Fibroblast of skin of left biceps (primary cell): ENCODE data around the gene SLCO4C1.

Experiments used
- DNase-seq, 2 experiments: peaks; one replicate each; pipeline ENCODE4 v3.0.0-alpha.2; 2013; ENCODE audit warnings: low read depth in 2 of 2

The SLCO4C1 gene

DNA sequence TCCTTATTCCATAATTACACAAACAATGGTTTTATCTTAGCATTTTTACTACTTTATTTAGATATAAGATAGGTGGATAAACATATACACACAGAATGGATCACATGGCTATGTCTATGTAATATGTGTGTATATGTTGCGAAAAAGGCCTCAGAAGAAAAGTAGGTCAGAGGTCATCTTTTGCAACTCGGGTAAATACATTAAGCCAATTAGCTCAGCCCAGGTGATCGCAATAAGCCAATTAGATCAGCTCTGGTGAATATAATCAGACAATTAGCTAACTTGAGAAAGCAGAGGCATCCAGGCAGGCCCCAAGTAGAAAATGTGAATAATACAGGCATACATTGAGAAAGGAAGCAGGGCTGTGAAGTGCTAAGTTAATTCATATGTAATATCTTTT, 24.3 kb downstream of the SLCO4C1 start:
- no peak for DNase-seq

DNA sequence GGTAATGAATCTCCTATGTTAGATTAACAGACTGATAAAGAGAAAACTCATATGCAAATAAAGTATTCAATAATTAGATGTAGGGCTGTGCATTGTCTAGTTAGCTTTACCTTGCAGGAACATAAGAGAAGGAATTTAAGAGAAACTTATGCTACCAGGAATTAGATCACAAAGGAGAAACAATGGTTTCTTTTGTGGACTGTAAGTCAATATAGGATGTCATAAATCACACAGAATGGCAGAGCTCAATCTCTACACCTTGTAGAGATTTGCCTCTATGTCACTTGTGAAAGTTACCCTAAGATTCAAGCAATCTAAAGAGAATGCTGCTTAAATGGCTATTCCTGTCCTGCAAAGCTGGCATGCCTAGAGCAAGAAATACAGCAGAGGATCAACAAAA, 26.0 kb downstream of the SLCO4C1 start:
- no peak for DNase-seq

DNA sequence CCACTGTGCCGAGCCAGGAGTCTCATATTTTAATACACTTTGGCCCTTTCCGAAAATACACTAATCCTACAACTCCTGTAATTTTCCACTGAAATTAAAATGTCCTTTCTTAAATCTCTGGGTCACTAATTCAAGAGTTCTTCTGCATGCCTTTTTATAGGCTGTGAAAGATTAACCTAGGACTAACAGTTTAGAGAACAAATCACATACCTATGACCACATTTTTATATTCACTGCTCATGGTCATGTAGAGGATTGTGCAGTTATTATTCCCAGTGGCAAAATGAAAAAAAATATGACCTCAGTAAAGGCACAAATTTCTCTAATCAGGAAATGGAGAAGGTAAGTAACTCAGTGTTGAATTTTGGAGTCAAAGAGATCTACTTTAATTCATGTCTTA, 33.4 kb downstream of the SLCO4C1 start:
- DNase-seq: no peak

DNA sequence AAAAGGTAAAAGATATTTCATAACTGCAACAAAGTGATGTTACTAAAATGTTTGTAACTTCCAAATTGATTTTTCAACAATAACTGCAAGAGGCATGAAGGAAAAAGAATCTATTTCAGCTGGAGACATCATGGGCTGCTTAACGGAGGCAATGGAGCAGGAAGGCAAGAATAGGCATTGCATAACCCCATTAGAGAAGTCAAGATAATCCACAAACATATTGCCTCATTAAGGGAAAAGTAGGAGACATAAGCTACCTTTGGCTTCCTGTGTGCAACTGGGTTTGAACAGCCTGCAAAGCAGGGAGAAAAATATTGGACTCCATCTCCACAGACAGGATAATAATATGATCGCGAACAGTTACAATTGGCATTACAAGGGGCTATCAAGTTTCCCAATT, 46.7 kb downstream of the SLCO4C1 start:
- no peak for DNase-seq

DNA sequence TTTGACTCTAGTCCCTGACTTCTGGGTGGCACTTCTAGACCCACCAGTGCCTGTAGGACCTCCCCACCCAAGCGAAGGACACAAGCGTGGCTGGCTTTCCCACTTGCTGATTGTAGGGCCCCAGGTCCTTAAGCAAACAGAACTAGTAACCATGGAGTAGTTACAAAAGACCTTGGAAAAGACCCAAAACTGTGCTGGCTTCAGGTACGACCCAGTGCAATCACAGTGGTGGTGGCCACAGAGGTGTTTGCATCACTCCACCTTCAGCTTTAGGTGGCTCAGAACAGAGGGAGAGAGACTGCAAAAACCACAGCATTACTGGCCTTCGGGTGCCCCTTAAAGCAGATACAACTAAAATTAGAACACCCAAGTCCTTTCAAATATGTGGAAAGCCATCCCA, 52.9 kb downstream of the SLCO4C1 start:
- DNase-seq: no peak

DNA sequence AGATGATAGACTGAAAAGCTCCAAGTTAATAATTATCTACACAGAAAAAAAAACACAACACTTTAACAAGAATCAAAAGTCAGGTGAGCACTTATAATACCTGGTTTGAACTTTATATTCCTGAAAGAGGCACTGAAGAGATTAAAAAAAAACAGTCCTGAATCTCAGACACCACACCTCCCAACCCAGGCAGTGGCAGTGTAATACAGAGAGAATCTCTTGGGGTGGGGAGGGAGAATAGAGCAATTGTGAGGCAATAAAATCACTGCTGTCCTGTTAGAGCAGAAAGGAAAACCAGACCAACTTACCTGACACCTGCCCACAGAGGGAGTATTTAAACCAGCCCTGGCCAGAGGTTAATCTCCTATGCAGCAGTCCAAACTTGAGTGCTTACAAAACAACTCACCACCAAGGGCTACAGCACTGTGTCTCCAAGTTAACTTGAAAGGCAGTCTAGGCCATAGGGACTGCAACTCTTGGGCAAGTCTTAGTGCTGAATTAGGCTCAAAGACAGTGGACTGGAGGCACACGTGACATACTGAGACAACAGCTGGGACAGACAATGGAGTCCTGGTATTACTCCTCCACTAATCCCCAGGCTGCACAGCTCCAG, 54.2 kb downstream of the SLCO4C1 start:
- DNase-seq: no peak

DNA sequence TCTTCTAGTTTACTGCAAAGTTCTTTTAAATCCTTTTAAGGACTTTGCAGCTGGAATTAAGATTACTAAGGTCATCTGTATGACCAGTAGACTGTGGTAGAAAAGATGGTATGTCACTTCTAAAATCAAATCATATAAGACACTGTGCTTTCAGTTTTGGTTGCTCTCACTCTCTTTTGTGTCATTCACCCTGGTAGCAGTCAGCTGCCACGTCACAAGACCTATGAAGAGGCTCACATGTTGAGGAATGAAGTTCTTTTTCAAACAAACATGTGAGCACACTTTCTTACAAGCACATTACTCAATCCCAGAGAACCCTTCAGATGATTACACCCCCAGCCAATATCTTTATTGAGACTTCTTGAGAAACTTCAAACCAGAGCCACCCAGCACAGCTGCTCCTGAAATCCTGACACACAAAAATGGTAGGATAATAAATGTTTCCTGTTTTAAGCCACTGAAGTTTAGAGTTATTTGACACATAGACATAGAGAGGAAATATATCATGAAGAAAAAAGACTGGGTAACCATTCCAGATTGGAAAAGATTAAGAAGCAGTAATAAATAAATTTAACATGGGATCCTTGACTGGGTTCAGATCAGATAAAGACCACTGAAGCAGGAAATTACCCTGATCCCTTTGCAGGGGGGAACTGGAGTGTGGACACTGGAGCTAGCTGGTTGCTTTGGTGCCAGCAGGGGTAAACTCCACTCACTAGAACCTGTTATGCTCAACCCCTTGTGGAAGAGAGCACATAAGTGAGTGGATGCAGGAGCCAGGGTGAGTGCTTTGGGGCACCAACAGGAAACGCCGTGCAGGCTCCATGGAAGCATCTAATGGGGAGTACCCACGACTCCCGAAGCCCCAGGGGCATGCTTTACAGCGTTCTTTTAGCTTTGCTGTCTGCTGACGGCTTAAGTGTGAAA, 64.1 kb downstream of the SLCO4C1 start:
- DNase-seq: no peak

DNA sequence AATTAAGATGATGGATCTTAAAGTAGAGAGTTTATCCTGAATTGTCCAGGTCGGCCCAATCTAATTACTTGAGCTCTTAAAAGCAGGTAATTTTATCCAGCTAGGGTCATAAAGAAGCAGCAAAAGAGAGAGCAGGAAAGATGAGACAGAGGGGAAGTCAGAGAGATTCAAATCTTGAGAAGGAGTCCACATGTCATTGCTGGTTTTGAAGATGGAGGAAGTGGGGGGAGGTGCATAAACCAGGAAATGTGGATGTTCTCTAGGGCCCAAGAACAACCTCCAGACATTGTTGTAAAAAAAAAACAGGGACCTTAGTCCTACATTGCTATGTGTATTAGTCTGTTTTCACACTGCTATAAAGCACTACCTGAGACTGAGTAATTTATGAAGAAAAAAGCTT, 66.4 kb downstream of the SLCO4C1 start:
- DNase-seq: no peak

DNA sequence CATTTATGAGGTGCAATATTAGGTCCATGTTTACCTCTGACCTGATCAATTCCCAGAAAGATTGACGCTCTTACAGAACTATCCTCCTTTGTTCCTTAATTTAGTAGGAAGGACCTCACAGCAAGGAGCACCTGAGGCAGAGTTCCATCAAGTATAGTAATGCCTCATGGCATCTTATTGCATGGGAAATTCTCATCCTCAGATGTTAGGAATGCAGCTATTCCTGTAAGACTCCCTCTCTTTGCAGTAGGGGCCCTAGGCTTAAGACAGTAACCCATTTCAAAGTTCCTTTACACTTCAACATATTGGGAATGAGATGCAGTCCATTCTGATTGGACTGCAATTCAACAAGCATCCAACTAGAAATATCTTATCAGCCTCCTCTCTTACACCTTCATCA, 69.8 kb downstream of the SLCO4C1 start:
- no peak for DNase-seq

DNA sequence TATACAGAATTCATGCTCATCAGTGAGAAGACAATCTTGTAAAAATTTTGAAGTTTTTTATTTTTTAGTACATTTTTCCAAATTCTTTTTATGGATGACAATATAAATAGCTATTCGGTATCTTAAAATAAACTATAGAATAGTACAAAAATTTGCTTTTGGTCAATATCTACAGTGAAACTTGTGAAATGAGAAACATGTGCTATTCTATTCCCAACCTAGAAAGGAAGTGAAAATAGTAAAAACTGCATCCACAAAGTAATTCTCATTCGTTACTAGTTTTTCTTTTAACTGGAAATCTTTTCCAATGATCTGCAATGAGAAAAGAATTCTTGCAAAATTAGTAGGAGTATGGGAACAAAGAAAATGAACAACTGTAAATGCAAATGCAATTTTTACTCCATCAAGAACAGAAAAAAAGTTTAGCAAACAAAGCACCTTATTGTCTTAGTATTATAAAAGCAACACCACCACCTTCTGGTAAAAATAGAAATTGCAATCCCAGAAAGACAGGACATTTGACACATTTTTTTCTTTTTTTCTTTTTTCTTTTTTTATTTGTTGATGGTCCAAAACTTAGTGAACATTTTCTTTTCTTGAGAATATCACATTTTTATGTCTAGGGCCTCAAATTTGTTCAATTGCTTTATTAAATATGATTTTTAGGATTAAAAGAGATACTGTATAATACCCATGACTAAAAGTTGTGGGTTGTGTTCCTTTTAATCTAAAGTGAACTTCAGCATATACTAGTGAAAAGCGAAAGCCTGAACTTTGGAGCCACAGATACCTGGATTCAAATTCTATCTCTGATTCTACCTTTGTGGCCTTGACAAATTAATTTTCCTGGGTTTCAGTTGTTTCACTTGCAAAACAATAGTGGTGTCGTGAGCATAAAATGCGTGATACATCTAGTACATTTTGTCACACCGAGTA, 72.3 kb downstream of the SLCO4C1 start:
- no peak for DNase-seq

DNA sequence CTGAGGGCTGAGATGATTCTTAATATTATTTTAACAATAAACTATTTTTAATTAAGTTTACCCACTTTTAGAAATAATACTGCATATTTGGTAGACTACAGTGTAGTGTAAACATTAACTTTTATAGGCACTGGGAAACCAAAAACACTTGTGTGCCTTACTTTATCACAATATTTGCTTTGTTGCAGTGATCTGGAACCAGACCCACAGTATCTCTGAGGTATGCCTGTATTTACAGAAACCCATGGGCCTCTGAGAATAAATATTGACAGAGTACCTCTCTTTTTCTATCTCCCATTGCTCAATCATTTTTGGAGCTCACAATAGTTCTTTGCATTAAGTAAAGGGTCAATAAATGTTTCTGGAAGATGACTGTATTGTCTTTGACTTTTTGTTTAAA, 73.3 kb downstream of the SLCO4C1 start:
- no peak for DNase-seq

DNA sequence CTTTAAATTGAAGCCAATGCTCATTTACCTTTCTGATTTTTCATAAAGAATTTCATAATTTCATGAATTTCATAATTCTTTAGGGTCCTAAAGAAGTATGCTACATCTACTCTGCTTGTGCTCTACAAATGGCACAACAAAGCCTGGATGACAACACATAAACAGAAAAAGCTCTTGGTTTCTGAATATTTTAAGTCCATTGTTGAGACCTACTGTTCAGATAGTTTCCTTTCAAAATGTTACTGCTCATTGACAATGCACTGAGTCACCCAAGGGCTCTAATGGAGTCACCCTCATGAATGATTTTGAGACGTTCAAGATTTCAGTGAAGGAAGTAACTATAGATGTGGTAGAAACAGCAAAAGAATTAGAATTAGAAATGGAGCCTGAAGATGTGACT, 74.1 kb downstream of the SLCO4C1 start:
- no peak for DNase-seq

DNA sequence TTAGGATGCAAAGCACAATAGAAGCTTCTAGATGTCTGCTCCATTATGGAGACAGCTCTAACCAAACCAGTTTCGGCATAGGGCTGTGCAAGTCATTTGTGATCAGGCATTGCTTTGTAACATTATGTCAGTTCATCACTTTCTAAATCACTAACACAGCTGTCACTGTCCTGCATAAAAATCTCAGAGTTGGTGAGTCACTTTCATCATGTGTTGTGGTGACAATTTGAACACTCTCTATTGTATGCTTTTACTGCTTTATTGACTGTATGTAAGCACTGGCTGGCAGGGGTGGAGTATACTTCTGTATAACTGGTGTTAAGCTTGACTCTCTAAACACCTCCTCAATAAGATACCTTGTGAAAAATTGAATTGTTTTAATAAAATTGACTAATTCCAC, 77.9 kb downstream of the SLCO4C1 start:
- no peak for DNase-seq

DNA sequence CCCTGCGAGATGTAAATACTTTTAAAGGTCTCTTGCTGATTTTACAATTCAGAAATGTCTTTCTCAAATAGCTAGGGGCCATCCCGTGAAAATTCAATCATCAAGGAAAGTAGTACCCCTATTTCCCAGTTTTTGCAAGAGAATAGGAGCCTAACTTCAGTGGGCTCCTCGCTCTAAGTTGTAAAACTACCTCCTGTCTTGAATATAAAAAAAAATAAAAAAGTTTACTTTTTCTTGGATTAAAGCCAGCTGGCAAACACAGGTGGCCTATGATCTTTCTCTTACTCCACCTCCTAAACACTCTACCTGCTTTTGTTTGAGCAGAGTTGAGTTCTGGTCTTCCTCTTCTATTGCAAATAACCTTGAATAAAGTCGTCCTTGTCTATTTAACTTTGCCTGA, 79.4 kb downstream of the SLCO4C1 start:
- DNase-seq: no peak

DNA sequence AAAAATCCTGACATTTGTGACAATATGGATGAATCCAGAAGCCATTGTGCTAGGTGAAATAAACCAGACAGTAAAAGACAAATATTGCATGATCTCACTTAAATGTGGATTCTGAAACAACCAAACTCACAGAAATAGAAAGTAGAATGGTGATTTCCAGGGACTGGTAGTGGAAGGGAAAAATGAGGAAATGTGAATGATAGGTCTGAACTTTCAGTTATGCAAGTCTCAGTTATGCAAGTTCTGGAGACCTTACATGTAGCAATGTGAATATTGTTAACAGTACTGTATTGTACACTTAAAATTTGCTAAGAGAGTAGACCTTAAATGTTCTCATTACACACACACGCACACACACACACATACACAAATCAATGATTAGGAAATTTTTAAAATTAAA, 84.9 kb downstream of the SLCO4C1 start:
- DNase-seq: no peak

DNA sequence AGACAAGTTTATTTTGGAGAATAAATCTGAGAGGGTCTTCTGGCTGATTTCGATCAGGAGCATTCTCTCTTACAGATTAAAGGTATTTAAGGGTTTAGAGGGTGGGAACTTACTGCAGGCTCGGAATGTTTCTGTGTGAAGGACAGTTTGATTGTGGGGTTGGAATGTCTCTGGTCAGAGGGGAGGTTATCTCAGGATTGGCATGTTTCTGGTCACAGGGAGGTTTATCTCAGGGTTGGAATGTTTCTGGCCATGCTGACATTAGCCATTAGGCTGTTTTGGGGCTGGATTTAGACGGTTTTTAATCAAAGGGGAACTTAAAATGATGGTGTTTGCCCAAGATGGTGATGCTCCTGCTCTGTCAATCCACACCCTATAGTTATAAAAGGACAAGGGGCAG, 95.2 kb downstream of the SLCO4C1 start:
- DNase-seq: no peak

DNA sequence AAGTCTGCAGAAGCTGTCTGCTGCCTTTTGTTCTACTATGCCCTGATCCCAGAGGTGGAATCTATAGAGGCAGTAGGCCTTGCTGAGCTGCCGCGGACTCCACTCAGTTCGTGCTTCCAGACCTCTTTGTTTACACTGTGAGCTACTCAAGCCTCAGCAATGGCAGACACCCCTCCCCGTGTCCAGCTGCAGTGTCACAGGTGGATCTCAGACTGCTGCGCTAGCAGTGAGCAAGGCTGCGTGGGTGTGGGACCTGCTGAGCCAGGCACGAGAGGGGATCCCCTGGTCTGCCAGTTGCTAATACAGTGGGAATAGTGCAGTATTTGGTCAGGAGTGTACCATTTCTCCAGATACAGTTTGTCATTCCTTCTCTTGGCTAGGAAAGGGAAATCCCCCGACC, 99.6 kb downstream of the SLCO4C1 start:
- DNase-seq: no peak
